ENCODE measurements around the gene MYO5B. TPM values are rescaled to one million over a fixed set of nuclear protein-coding genes. Genes with fewer than 3 reads are reported as not detected.
A peak's percentile ranks its signal among the peaks of the same experiment; 100 is the strongest.

Gene MYO5B
- total and polyA plus RNA-seq, 9 of the 15 experiments (the other 6 are each of a cell fraction or from before 2014, with no cell fraction given): 0.07 to 0.42 (median 0.28) TPM

DNA sequence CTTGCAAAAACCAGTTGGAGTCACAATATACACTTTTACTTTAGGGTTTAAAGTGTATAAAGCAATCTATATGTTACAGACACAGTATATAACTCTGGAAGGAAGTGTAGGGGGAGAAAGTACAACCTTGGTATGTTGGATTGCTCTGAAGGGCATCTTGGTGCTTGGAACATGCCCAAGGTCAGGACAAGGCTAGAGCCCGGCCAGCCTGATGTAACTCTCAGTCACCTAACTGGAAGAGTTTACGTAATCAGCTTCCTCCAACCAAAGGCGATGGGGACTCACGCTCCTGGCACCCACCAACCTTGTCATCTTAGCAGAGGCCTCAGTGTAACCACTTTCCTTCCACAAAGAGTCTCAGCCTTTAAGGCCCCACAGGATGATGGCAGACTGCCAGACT is 200.5 kb downstream of the MYO5B start:
- Histone ChIP-seq H3K4me2 (ENCODE audit: insufficient read depth, low read length) (no peak overlapping the region), H2AFZ (ENCODE audit: low read depth, low read length) (no peak overlapping the region), H3K9me3 (replicated peaks; ENCODE audit: control insufficient read depth, insufficient read depth, low read depth, low read length) (no peaks in the 10 kb centered on the region), H4K20me1 (replicated peaks; ENCODE audit: control insufficient read depth, insufficient read depth, low read length) (no peaks in the 10 kb centered on the region), H3K79me2 (ENCODE audit: control insufficient read depth, insufficient read depth, low read length) (no peaks in the 10 kb centered on the region), H3K36me3 (ENCODE audit: control insufficient read depth, insufficient read depth, low read length) (no peaks in the 10 kb centered on the region), H3K9ac (ENCODE audit: insufficient read depth in 1 of 2, low read depth in 2 of 2, low read length in 2 of 2) (no peak overlapping the region), H3K27me3 (ENCODE audit: control insufficient read depth in 2 of 2, insufficient read depth in 2 of 2, low read length in 2 of 2) (peaks cover 0 to 8% of the 10 kb centered on the region in 2 experiments; a peak in 1 of 5 replicates), H3K4me3 (no peak overlapping the region), H3K9me1 (ENCODE audit: control insufficient read depth, insufficient read depth, low read length) (no peaks in the 10 kb centered on the region), H3K27ac (ENCODE audit: extremely low read depth, low read depth, low read length) (no peak overlapping the region), H3K4me1 (replicated peaks in 1 of 2; ENCODE audit: control insufficient read depth in 2 of 2, insufficient read depth in 2 of 2, low read length in 2 of 2) (no peaks in the 10 kb centered on the region)
- no peak for ATAC-seq
- DNase-seq (ENCODE audit: extremely low read depth in 1 of 4, low spot score in 3 of 4): no peak
- BruUV-seq (replicated peaks): no TSS peak
- CTCF ChIA-PET (ENCODE audit: low intra/inter-chr PET ratio): no interaction called here
- TF ChIP-seq ZNF589 (CRISPR knock-in tag; IDR thresholded peaks at IDR 0.05; ENCODE audit: low read depth) (peak; percentile 44; the same call in 1 of the 2 replicates), TRIM24 (IDR thresholded peaks at IDR 0.05) (peak in 1 of 2 experiments; percentile 15; a peak in 1 of 4 replicates), CEBPG (CRISPR knock-in tag; IDR thresholded peaks at IDR 0.05) (no peak), CEBPG (tag; conservative IDR thresholded peaks at IDR 0.05 in 1 of 2, IDR thresholded peaks at IDR 0.05 in 1 of 2) (0 out of 4 replicates have a peak, but pooled peaks of 1 of the 2 experiments have one; percentile 43), ZNF175 (CRISPR knock-in tag; IDR thresholded peaks at IDR 0.05; ENCODE audit: low read depth) (peak; percentile 38; the same call in 1 of the 2 replicates), SOX6 (IDR thresholded peaks at IDR 0.05) (no peak)
- TF ChIP-seq, protein P1, sequence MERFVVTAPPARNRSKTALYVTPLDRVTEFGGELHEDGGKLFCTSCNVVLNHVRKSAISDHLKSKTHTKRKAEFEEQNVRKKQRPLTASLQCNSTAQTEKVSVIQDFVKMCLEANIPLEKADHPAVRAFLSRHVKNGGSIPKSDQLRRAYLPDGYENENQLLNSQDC (CRISPR knock-in tag; IDR thresholded peaks at IDR 0.05): no peak
- FAIRE-seq: no peak
- intact Hi-C loops (cut with micrococcal nuclease) (no loop called here), in situ Hi-C loops (cut with MboI) (no loop called here)
- WGBS (ENCODE audit: insufficient coverage, low coverage, missing lambda C conversion rate): 27% methylated on average over 4 of the region's 4 CpGs
- POLR2A ChIA-PET: no interaction called here
